Neural progenitor cell (in vitro differentiated cells): ENCODE results near the gene MIPEP.

ENCODE experiments used
- EZH2 ChIP-seq: fragments of 200-600 bp; sonication (generic); IDR thresholded peaks from 2 replicates; pipeline ENCODE4 v1.6.1; 2017; ENCODE audit warnings: antibody characterized with exemption, mild to moderate bottlenecking, moderate library complexity
- TF ChIP-seq, protein P1 (sequence below): fragments of 200-600 bp; sonication (generic); IDR thresholded peaks from 2 replicates; pipeline ENCODE4 v1.5.1; 2017; ENCODE audit warnings: antibody characterized with exemption, mild to moderate bottlenecking

DNA sequence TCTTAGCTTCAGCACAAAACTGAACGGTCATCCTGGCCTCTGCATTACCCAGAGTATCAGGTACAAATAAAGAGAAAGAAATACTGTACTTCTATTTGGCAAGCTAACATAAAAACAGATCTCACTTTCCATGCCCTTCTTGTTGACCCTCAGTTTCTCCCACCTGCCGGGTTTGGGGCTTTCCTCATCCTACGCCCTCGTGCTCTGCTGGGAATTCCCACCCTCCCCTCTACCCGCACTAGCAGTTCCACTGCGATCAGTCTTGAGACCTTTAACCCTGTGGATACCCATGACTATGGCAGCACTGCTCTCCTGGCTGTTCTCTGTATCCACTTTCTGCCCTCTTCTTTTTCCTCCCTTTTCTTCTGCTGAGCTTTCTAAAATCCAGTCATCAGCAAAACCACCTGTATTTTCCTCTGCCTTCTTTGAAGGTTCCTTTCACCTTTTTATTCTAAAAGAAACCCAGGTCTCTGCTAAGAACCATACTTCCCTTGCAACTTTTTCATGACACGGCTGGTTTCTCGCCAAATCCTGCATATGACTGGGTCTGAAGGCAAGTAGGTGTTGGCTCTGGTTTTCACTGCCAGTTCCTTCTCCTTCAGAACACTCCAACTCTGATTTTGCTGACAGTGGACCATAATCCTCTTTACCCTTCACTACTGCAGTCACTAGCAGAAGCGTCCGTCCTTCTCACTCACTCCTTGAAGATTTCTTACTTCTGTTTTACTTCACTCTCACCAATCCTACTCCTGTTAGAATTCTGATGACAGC lies 99.4 kb downstream of the MIPEP start:
- TF ChIP-seq, protein P1, sequence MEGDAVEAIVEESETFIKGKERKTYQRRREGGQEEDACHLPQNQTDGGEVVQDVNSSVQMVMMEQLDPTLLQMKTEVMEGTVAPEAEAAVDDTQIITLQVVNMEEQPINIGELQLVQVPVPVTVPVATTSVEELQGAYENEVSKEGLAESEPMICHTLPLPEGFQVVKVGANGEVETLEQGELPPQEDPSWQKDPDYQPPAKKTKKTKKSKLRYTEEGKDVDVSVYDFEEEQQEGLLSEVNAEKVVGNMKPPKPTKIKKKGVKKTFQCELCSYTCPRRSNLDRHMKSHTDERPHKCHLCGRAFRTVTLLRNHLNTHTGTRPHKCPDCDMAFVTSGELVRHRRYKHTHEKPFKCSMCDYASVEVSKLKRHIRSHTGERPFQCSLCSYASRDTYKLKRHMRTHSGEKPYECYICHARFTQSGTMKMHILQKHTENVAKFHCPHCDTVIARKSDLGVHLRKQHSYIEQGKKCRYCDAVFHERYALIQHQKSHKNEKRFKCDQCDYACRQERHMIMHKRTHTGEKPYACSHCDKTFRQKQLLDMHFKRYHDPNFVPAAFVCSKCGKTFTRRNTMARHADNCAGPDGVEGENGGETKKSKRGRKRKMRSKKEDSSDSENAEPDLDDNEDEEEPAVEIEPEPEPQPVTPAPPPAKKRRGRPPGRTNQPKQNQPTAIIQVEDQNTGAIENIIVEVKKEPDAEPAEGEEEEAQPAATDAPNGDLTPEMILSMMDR = no peak
- no peak for TF ChIP-seq EZH2
